Mesothelial cell of epicardium (in vitro differentiated cells): ENCODE results near the gene GABRB3. TPM values are rescaled to one million over a fixed set of nuclear protein-coding genes. Genes with fewer than 3 reads are reported as not detected.

Source experiments
- DNase-seq, 2 experiments: peaks; one replicate each; pipeline ENCODE4 v3.0.0; 2021; ENCODE audit warnings: low spot score in 2 of 2; ENCODE audit not compliant: unreplicated experiment in 2 of 2
- H3K27ac Mint-ChIP-seq: 2 replicates; pipeline ENCODE4 v1.8.0; 2021; ENCODE audit warnings: mixed read lengths
- H3K27me3 Mint-ChIP-seq: 2 replicates; pipeline ENCODE4 v1.8.0; 2021; ENCODE audit warnings: low read depth, mixed read lengths
- H3K36me3 Mint-ChIP-seq: 2 replicates; pipeline ENCODE4 v1.8.0; 2021; ENCODE audit warnings: mixed read lengths
- H3K4me1 Mint-ChIP-seq: 2 replicates; pipeline ENCODE4 v1.8.0; 2021; ENCODE audit warnings: mixed read lengths
- H3K4me3 Mint-ChIP-seq: 2 replicates; pipeline ENCODE4 v1.8.0; 2021; ENCODE audit warnings: mild to moderate bottlenecking, moderate library complexity, mixed read lengths
- H3K9me3 Mint-ChIP-seq: 2 replicates; pipeline ENCODE4 v1.8.0; 2021; ENCODE audit warnings: mixed read lengths
- CTCF ChIP-seq: fragments of 200-600 bp; sonication (generic); IDR thresholded peaks from one replicate; pipeline ENCODE4 v1.5.0; 2021; ENCODE audit warnings: antibody characterized with exemption; ENCODE audit not compliant: unreplicated experiment
- total RNA-seq: library from RNA; stranded (reverse); gene quantifications from 3 replicates; pipeline ENCODE4 v1.2.1, GENCODE V29; 2021

GABRB3 gene
- total RNA-seq, 1 donor from 2014 or later = 3.4 TPM

- H3K36me3 Mint-ChIP-seq = peaks cover 3% of the 10 kb centered on the region
- no peak for DNase-seq
- H3K4me3 Mint-ChIP-seq = no peak overlapping the region
- TF ChIP-seq CTCF = no peak
- H3K4me1 Mint-ChIP-seq = no peaks in the 10 kb centered on the region
- no peaks in the 10 kb centered on the region for H3K27me3 Mint-ChIP-seq
- H3K27ac Mint-ChIP-seq = no peak overlapping the region
- peaks cover 4% of the 10 kb centered on the region for H3K9me3 Mint-ChIP-seq
Observed at GRCh38 chr15:26620528-26621458, 152.1 kb downstream of the GABRB3 start.

- Mint-ChIP-seq H3K36me3 (peaks cover 3% of the 10 kb centered on the region), H3K27me3 (no peaks in the 10 kb centered on the region), H3K4me1 (no peaks in the 10 kb centered on the region), H3K27ac (no peak overlapping the region), H3K9me3 (peaks cover 4% of the 10 kb centered on the region), H3K4me3 (no peak overlapping the region)
- no peak for DNase-seq
- no peak for TF ChIP-seq CTCF
Observed at GRCh38 chr15:26615927-26616302, 157.0 kb downstream of the GABRB3 start.

- Mint-ChIP-seq H3K27ac (no peak overlapping the region), H3K36me3 (peaks cover 3% of the 10 kb centered on the region), H3K4me1 (no peaks in the 10 kb centered on the region), H3K4me3 (no peak overlapping the region), H3K9me3 (peaks cover 10% of the 10 kb centered on the region), H3K27me3 (no peaks in the 10 kb centered on the region)
- TF ChIP-seq CTCF = no peak
- DNase-seq = no peak
Observed at GRCh38 chr15:26615188-26615926, 157.5 kb downstream of the GABRB3 start.

DNA sequence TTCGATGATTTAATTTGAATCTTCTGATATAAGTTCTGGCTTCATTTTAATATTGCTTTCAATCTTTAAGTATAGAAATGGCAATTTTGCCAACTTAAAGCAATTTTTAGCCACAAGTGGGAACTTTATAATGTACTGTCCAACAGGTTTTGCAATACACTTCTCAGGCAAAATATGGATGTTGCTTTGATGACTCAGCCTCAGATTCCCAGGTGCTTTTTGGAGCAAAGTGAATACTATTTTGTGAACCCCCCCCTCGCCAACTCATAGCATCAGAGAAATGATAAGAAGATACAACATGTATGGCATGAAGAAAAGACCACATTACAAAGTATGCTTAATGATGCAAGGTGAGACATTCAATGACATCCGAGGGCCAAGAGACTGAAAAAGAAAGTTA, 158.1 kb downstream of the GABRB3 start:
- Mint-ChIP-seq H3K4me3 (no peak overlapping the region), H3K27ac (no peak overlapping the region), H3K36me3 (peaks cover 2% of the 10 kb centered on the region), H3K4me1 (no peaks in the 10 kb centered on the region), H3K9me3 (peaks cover 14% of the 10 kb centered on the region), H3K27me3 (no peaks in the 10 kb centered on the region)
- TF ChIP-seq CTCF = no peak
- no peak for DNase-seq

DNA sequence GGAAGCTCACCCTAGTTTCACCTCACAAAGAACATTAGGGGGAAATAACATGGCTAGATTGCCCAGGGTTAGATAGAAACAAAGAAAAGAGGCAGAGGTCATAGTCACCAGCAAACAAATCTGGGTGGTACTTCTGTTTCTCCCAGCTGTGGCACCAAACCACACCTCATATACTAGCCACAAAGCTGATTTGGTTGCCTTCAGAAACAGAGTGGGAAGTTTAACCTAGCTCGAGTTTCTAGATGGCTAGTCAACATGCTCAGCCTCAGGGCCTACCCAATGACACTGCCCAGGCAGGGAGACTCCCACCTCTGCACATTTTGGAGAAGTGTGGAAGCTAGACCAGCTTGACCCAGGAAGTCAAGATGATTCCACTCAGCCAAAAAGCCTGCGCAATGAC, 174.2 kb downstream of the GABRB3 start:
- H3K9me3 Mint-ChIP-seq = peaks cover 49% of the 10 kb centered on the region
- no peak for TF ChIP-seq CTCF
- no peak for DNase-seq

More for the DNA sequence above, 174.2 kb downstream of the GABRB3 start:
- H3K27ac Mint-ChIP-seq = no peak overlapping the region
- H3K36me3 Mint-ChIP-seq = peaks cover 2% of the 10 kb centered on the region
- no peak overlapping the region for H3K4me3 Mint-ChIP-seq
- H3K4me1 Mint-ChIP-seq = peaks cover 3% of the 10 kb centered on the region
- H3K27me3 Mint-ChIP-seq = no peaks in the 10 kb centered on the region
